HG03565 (cell line): Measurements from ENCODE around the gene DCDC2C.

Source experiments
- ATAC-seq: cut with Tn5 transposase; IDR thresholded peaks from one replicate; pipeline ENCODE4 v1.9.1; 2021; ENCODE audit warnings: mild to moderate bottlenecking, moderate library complexity; ENCODE audit not compliant: unreplicated experiment

Gene DCDC2C

GRCh38 chr2:3708576-3708975 is 5.2 kb downstream of the DCDC2C start:
- ATAC-seq: no peak

- no peak for ATAC-seq
Observed at GRCh38 chr2:3709225-3709624, 5.8 kb downstream of the DCDC2C start.

- ATAC-seq: no peak
Observed at GRCh38 chr2:3712424-3712823, 9.0 kb downstream of the DCDC2C start.

GRCh38 chr2:3712831-3713503 is 9.6 kb downstream of the DCDC2C start:
- ATAC-seq: no peak

GRCh38 chr2:3718679-3719078 is 15.3 kb downstream of the DCDC2C start:
- ATAC-seq: no peak

GRCh38 chr2:3725002-3725401 is 21.6 kb downstream of the DCDC2C start:
- ATAC-seq: no peak

- ATAC-seq: no peak
Observed at GRCh38 chr2:3725458-3726250, 22.3 kb downstream of the DCDC2C start.

- no peak for ATAC-seq
Observed at GRCh38 chr2:3726511-3726910, 23.1 kb downstream of the DCDC2C start.

- ATAC-seq: no peak
Observed at GRCh38 chr2:3727397-3728045, 24.1 kb downstream of the DCDC2C start.

- ATAC-seq: no peak
Observed at GRCh38 chr2:3728104-3729054, 25.0 kb downstream of the DCDC2C start.

GRCh38 chr2:3729055-3729448 is 25.7 kb downstream of the DCDC2C start:
- ATAC-seq: no peak

GRCh38 chr2:3729786-3730185 is 26.4 kb downstream of the DCDC2C start:
- no peak for ATAC-seq

- ATAC-seq: no peak
Observed at GRCh38 chr2:3730646-3731045, 27.3 kb downstream of the DCDC2C start.

- no peak for ATAC-seq
Observed at GRCh38 chr2:3731829-3732228, 28.5 kb downstream of the DCDC2C start.

- no peak for ATAC-seq
Observed at GRCh38 chr2:3736112-3736511, 32.7 kb downstream of the DCDC2C start.

GRCh38 chr2:3737128-3737527 is 33.8 kb downstream of the DCDC2C start:
- ATAC-seq: no peak

- ATAC-seq: no peak
Observed at GRCh38 chr2:3738454-3738853, 35.1 kb downstream of the DCDC2C start.

- no peak for ATAC-seq
Observed at GRCh38 chr2:3739313-3739712, 35.9 kb downstream of the DCDC2C start.

- no peak for ATAC-seq
Observed at GRCh38 chr2:3741396-3741795, 38.0 kb downstream of the DCDC2C start.

GRCh38 chr2:3741867-3742602 is 38.7 kb downstream of the DCDC2C start:
- ATAC-seq: no peak
